ENCODE results near the gene BHLHA9.

Gene BHLHA9

DNA sequence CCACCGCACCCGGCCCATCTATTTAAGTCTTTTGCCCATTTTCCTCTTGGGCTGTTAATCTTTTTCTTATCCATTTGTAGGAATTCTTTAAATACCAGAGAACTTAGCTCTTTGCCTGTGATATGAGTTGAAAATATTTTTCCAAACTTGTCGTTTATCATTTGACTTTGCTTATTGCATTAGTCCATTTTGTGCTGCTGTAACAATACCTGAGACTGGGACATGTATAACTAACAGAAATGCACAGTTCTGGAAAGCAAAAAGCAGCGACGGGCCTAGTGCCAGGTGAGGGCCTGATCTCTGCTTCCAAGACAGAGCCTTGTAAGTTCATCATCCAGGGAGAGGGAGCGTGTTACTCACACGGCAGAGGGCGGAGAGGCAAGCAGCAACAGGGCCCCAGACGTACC is 25.6 kb upstream of the BHLHA9 start:
- DNase-seq (ENCODE audit: low read depth) = no peak
- TF ChIP-seq, protein P1, sequence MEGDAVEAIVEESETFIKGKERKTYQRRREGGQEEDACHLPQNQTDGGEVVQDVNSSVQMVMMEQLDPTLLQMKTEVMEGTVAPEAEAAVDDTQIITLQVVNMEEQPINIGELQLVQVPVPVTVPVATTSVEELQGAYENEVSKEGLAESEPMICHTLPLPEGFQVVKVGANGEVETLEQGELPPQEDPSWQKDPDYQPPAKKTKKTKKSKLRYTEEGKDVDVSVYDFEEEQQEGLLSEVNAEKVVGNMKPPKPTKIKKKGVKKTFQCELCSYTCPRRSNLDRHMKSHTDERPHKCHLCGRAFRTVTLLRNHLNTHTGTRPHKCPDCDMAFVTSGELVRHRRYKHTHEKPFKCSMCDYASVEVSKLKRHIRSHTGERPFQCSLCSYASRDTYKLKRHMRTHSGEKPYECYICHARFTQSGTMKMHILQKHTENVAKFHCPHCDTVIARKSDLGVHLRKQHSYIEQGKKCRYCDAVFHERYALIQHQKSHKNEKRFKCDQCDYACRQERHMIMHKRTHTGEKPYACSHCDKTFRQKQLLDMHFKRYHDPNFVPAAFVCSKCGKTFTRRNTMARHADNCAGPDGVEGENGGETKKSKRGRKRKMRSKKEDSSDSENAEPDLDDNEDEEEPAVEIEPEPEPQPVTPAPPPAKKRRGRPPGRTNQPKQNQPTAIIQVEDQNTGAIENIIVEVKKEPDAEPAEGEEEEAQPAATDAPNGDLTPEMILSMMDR (IDR thresholded peaks at IDR 0.05; ENCODE audit: control insufficient read depth, extremely low read depth, insufficient read depth) = no peak
- no peak overlapping the region for H3K4me3 ChIP-seq (ENCODE audit: low read depth, low read length)

DNA sequence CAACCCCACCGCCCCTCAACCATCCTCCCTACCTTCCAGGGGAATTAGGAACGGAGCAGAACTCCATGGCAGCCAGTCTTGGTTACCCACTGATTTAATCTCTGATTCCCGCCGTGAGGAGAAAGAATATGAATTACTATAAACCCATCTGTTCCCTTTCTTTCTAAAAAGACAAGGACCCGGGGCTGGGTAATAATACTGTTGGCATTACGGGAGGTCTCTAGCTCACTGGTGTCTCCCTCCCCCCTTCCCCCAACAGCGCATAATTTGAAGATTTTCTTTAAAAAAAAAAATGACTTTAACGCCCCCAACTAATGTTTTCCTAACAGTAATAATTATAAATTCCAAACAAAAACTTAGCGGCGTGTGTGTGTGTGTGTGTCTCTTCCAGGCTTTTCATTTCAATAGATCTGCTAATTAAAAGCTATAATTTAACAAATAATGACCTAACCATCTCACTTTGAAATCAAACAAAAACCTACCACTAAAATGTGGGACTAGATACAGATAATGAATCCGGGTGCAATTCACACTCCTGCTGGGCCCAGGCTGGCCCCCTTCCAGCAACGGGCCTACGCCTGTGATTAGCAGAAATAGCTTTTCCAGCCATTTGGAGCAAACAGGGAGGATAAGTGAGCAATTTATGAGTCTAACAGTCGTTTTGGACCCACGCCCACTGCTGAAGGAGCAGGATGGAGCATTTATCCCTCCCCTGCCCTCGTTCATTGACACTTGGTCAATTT is 18.2 kb upstream of the BHLHA9 start:
- TF ChIP-seq, protein P1 (IDR thresholded peaks at IDR 0.05; ENCODE audit: control insufficient read depth, extremely low read depth, insufficient read depth) = no peak
- H3K4me3 ChIP-seq (ENCODE audit: low read depth, low read length) = no peak overlapping the region
- DNase-seq (ENCODE audit: low read depth) = no peak

DNA sequence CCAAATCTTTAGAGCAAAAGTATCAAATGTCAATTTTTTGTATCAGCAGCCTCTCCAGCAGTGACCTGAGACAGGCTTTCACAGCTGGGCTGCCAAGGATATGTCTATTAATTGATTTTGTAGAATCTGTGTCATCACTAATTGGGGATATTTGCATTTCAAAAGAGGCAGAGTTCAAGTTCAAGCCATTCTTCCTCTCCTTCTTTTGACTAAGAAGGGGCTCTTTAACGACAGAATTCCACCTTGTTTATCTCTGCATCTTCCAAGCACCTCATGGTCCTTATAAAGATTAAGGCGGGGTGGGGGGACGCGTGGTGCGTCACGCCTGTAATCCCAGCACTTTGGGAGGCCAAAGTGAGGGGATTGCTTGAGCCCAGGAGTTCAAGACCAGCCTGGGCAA is 15.2 kb upstream of the BHLHA9 start:
- no peak overlapping the region for H3K4me3 ChIP-seq (ENCODE audit: low read depth, low read length)
- TF ChIP-seq, protein P1 (IDR thresholded peaks at IDR 0.05; ENCODE audit: control insufficient read depth, extremely low read depth, insufficient read depth) = no peak
- no peak for DNase-seq (ENCODE audit: low read depth)

DNA sequence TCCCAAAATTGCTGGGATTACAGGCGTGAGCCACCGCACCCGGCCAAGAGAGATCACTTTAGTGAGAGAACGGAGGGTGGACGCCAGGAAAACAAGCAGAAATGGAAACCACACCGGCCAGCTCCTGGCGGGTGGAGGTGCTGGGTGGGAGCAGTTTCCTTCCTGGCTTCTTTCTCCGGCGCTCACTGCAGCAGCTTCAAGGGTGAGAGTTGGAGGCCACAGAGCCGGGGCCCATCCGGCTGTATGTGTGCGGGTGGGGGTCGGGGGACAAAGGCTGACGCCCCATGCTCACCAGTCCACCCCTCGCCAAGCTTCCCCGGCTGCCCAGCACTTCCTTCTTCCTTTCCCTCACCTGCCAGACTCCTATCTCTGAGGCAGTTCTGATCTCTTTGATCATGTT is 13.5 kb upstream of the BHLHA9 start:
- TF ChIP-seq, protein P1 (IDR thresholded peaks at IDR 0.05; ENCODE audit: control insufficient read depth, extremely low read depth, insufficient read depth) = no peak
- H3K4me3 ChIP-seq (ENCODE audit: low read depth, low read length) = no peak overlapping the region

DNA sequence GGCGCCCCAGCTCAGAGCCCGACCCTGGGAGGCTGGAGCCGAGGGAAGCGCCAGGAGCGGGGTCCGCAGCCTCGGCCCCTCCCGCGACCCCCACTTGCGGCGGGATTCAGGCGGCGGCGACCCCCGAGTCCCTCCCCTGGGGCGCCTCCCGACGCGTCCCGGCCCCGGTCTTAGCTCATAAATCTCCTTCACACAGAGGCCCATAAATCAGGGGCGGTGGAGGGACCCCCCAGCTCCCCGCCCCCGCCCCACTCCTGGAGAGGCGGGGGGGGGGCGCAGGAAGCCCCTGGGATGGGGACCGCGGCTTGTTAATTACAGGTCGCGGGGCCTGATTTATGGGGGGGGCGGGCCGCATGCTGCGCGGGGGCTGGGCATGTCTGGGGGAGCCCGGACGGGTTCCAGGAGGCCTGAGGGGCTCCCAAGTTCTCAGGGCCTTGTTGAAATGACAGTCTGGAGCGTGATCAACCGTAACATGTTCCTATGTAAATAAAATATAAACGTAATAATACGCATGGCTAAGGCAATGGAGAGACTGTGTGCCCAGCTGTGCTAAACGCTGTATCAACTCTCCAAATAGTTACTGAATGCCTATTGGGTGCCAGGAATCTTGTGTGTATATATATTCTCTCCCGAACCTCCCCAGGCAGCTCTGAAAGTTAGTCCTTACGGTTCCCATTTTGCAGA is 10.0 kb upstream of the BHLHA9 start:
- TF ChIP-seq, protein P1 (IDR thresholded peaks at IDR 0.05; ENCODE audit: control insufficient read depth, extremely low read depth, insufficient read depth) = no peak
- no peak for DNase-seq (ENCODE audit: low read depth)
- peak overlapping the region; percentile 40 for H3K4me3 ChIP-seq (ENCODE audit: low read depth, low read length)

More for the DNA sequence above, 13.5 kb upstream of the BHLHA9 start:
- DNase-seq (ENCODE audit: low read depth) = no peak

DNA sequence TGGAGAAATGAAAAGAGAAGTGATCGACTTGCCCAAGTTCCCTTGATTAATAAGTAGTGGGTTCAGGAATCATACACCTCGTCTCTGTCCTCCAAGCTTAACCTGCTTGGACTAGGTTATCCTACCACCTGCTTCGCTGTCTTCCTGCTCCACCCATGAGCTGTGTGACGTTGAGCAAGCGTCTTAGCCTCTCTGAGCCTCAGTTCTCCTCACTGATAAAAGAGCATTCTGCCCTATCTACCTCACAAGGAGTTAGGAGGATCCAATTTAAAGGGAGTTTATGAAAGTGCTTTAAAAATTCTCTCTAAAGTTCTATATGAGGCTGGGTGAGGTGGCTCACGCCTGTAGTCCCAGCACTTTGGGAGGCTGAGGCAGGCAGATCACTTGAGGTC is 9.5 kb upstream of the BHLHA9 start:
- TF ChIP-seq, protein P1 (IDR thresholded peaks at IDR 0.05; ENCODE audit: control insufficient read depth, extremely low read depth, insufficient read depth) = no peak
- DNase-seq (ENCODE audit: low read depth) = no peak
- H3K4me3 ChIP-seq (ENCODE audit: low read depth, low read length) = no peak overlapping the region

Data from LNCaP clone FGC (cell line).